SK-N-SH (cell line): ENCODE data around the gene TLL2. TPM values are rescaled to one million over a fixed set of nuclear protein-coding genes. Genes with fewer than 3 reads are reported as not detected.
A peak's percentile ranks its signal among the peaks of the same experiment; 100 is the strongest.

ENCODE experiments used
- CTCF ChIA-PET: fragments of 300-600, 350-600 bp; formaldehyde crosslinking; extraction: SDS; loops from one replicate; lab custom pipeline; 2021; lab: Yijun Ruan, JAX
- POLR2A ChIA-PET: fragments of 350-600 bp; sonication (Branson Sonifier 250); formaldehyde crosslinking; extraction: SDS; loops from one replicate; lab custom pipeline; 2020; ENCODE audit warnings: antibody characterized with exemption, inconsistent platforms; lab: Yijun Ruan, JAX
- DNase-seq: peaks from one replicate; pipeline ENCODE4 v3.0.0; 2012
- H2AFZ ChIP-seq: fragments of 200-600 bp; sonication (generic); 2 replicates; pipeline ENCODE4 v1.8.1; 2016; ENCODE audit warnings: antibody characterized with exemption, mild to moderate bottlenecking, low read depth
- H3F3A ChIP-seq: fragments of 200-600 bp; sonication (generic); replicated peaks from 2 replicates; pipeline ENCODE3; 2016; ENCODE audit warnings: antibody characterized with exemption, mild to moderate bottlenecking; ENCODE audit not compliant: insufficient read depth
- H3K27ac ChIP-seq, 2 experiments: fragments of 200-500 bp in 1 of 2; fragments of 200-600 bp in 1 of 2; sonication (Bioruptor generic) in 1 of 2; sonication (generic), shearing (Covaris generic) in 1 of 2; 2 replicates each; pipeline versions ENCODE4 v1.5.1 to v1.6.1; 2014 to 2016; ENCODE audit warnings: low read depth in 2 of 2, inconsistent platforms in 1 of 2, low read length in 1 of 2, mild to moderate bottlenecking in 1 of 2, mixed read lengths in 1 of 2
- H3K27me3 ChIP-seq: fragments of 200-600 bp; sonication (generic), shearing (Covaris generic); 2 replicates; pipeline ENCODE4 v1.6.1; 2016; ENCODE audit warnings: mixed run types; ENCODE audit not compliant: insufficient read depth
- H3K36me3 ChIP-seq, 2 experiments: fragments of 200-500 bp in 1 of 2; fragments of 200-600 bp in 1 of 2; sonication (Bioruptor generic) in 1 of 2; sonication (generic) in 1 of 2; replicated peaks in 1 of 2; 2 replicates each; pipeline versions ENCODE3 to v1.5.1; 2014 to 2016; ENCODE audit warnings: low read length in 1 of 2, mild to moderate bottlenecking in 1 of 2; ENCODE audit not compliant: insufficient read depth in 2 of 2, control insufficient read depth in 1 of 2
- H3K4me1 ChIP-seq, 2 experiments: fragments of 200-500 bp in 1 of 2; fragments of 200-600 bp in 1 of 2; sonication (Bioruptor generic) in 1 of 2; sonication (generic), shearing (Covaris generic) in 1 of 2; 2 replicates each; pipeline versions ENCODE4 v1.5.1 to v1.6.1; 2014 to 2016; ENCODE audit warnings: low read depth in 1 of 2, low read length in 1 of 2, mixed run types in 1 of 2; ENCODE audit not compliant: insufficient read depth in 2 of 2, control insufficient read depth in 1 of 2
- H3K4me2 ChIP-seq: fragments of 200-600 bp; sonication (generic), shearing (Covaris generic); 2 replicates; pipeline ENCODE4 v1.6.1; 2017; ENCODE audit warnings: mixed run types
- H3K4me3 ChIP-seq, 2 experiments: fragments of 200-500 bp in 1 of 2; fragments of 200-600 bp in 1 of 2; sonication (Bioruptor generic) in 1 of 2; sonication (generic), shearing (Covaris generic) in 1 of 2; 2 replicates each; pipeline versions ENCODE4 v1.5.1 to v1.8.1; 2014 to 2016; ENCODE audit warnings: low read depth in 2 of 2, inconsistent platforms in 1 of 2, low read length in 1 of 2, mild to moderate bottlenecking in 1 of 2, mixed read lengths in 1 of 2, moderate library complexity in 1 of 2
- H3K79me2 ChIP-seq: fragments of 200-600 bp; sonication (generic); 2 replicates; pipeline ENCODE4 v1.8.1; 2017; ENCODE audit warnings: mild to moderate bottlenecking; ENCODE audit not compliant: insufficient read depth
- H3K9ac ChIP-seq: fragments of 200-600 bp; sonication (generic); 2 replicates; pipeline ENCODE4 v1.6.1; 2017; ENCODE audit warnings: mixed run types
- H3K9me2 ChIP-seq: fragments of 200-600 bp; sonication (generic); 2 replicates; pipeline ENCODE4 v1.6.1; 2017; ENCODE audit warnings: mixed run types
- H3K9me3 ChIP-seq: fragments of 200-600 bp; sonication (generic); 2 replicates; pipeline ENCODE4 v1.6.1; 2017; ENCODE audit warnings: mixed run types, mild to moderate bottlenecking, moderate library complexity
- H4K20me1 ChIP-seq: fragments of 200-600 bp; sonication (generic); 2 replicates; pipeline ENCODE4 v1.6.1; 2017; ENCODE audit warnings: mild to moderate bottlenecking, mixed run types; ENCODE audit not compliant: insufficient read depth
- CHD2 ChIP-seq: fragments of 150-350 bp; IDR thresholded peaks from 2 replicates; pipeline ENCODE4 v1.6.1; 2018; ENCODE audit warnings: low read length; ENCODE audit not compliant: partially characterized antibody
- CTCF ChIP-seq: fragments of 200-600 bp; sonication (generic); IDR thresholded peaks from 2 replicates; pipeline ENCODE4 v1.6.1; 2017; ENCODE audit warnings: antibody characterized with exemption, mild to moderate bottlenecking, moderate library complexity
- ELF1 ChIP-seq: IDR thresholded peaks from 2 replicates; pipeline ENCODE4 v1.4.0; 2012
- EP300 ChIP-seq, 2 experiments: IDR thresholded peaks; 2 replicates each; pipeline versions ENCODE4 v1.4.0 to v1.6.1; 2012; ENCODE audit warnings: borderline replicate concordance in 1 of 2, low read depth in 1 of 2, low read length in 1 of 2
- FOSL2 ChIP-seq: IDR thresholded peaks from 2 replicates; pipeline ENCODE4 v1.4.0; 2012; ENCODE audit warnings: low read depth, mild to moderate bottlenecking, moderate library complexity, borderline replicate concordance
- FOXJ3 ChIP-seq: sonication (generic); formaldehyde crosslinking; IDR thresholded peaks from 2 replicates; pipeline ENCODE4 v1.5.1; 2020; ENCODE audit warnings: mild to moderate bottlenecking, missing genetic modification reagents
- FOXM1 ChIP-seq: IDR thresholded peaks from 2 replicates; pipeline ENCODE4 v1.4.0; 2012; ENCODE audit warnings: low read depth, mild to moderate bottlenecking
- GABPA ChIP-seq: IDR thresholded peaks from 2 replicates; pipeline ENCODE4 v1.4.0; 2012; ENCODE audit warnings: low read depth, mild to moderate bottlenecking
- MEF2A ChIP-seq: IDR thresholded peaks from 2 replicates; pipeline ENCODE4 v1.4.0; 2012; ENCODE audit warnings: low read depth, borderline replicate concordance
- MXI1 ChIP-seq: IDR thresholded peaks from 2 replicates; pipeline ENCODE4 v1.6.1; 2012; ENCODE audit warnings: mild to moderate bottlenecking, low read depth, low read length, improper control_type of control experiment
- NRF1 ChIP-seq: IDR thresholded peaks from 2 replicates; pipeline ENCODE4 v1.6.1; 2012; ENCODE audit warnings: low read depth, mild to moderate bottlenecking, low read length
- RAD21 ChIP-seq: IDR thresholded peaks from 2 replicates; pipeline ENCODE4 v1.6.1; 2012; ENCODE audit warnings: mild to moderate bottlenecking, low read length
- RCOR1 ChIP-seq: fragments of 150-350 bp; IDR thresholded peaks from 2 replicates; pipeline ENCODE4 v1.6.1; 2017; ENCODE audit warnings: antibody characterized with exemption, low read length
- RFX5 ChIP-seq: IDR thresholded peaks from 2 replicates; pipeline ENCODE4 v1.6.1; 2012; ENCODE audit warnings: mild to moderate bottlenecking, improper control_type of control experiment, low read length
- RXRA ChIP-seq: IDR thresholded peaks from 2 replicates; pipeline ENCODE4 v1.4.0; 2012; ENCODE audit warnings: low read depth, mild to moderate bottlenecking, borderline replicate concordance
- SIN3A ChIP-seq: IDR thresholded peaks from 2 replicates; pipeline ENCODE4 v1.6.1; 2012; ENCODE audit warnings: low read depth, mild to moderate bottlenecking, low read length, moderate library complexity, borderline replicate concordance
- SMC3 ChIP-seq: IDR thresholded peaks from 2 replicates; pipeline ENCODE4 v1.6.1; 2012; ENCODE audit warnings: low read depth, low read length, improper control_type of control experiment
- TCF12 ChIP-seq: IDR thresholded peaks from 2 replicates; pipeline ENCODE4 v1.4.0; 2012
- USF2 ChIP-seq: fragments of 150-350 bp; IDR thresholded peaks from 2 replicates; pipeline ENCODE4 v1.6.1; 2017; ENCODE audit warnings: antibody characterized with exemption, low read length, low read depth, borderline replicate concordance
- YY1 ChIP-seq: IDR thresholded peaks from 2 replicates; pipeline ENCODE4 v1.4.0; 2012; ENCODE audit warnings: low read depth, mild to moderate bottlenecking
- ZBTB33 ChIP-seq: IDR thresholded peaks from 2 replicates; pipeline ENCODE4 v1.4.0; 2012; ENCODE audit warnings: low read depth, borderline replicate concordance
- WGBS: methylation state at CpG from one replicate; pipeline ENCODE4 v1.1.6; 2017; ENCODE audit warnings: low lambda C conversion rate; 5-methylcytosine and 5-hydroxymethylcytosine counted together
- polyA plus RNA-seq, 3 experiments: library from polyadenylated mRNA; depleted of rRNA; stranded (reverse); fragments of >200 nt; gene quantifications; 2 replicates each; pipeline ENCODE4 v1.2.3, GENCODE V29; 2012
- TF ChIP-seq, protein P1 (sequence below): IDR thresholded peaks from 2 replicates; pipeline ENCODE4 v1.4.0; 2012; ENCODE audit warnings: low read depth, borderline replicate concordance
- TF ChIP-seq, protein P2 (sequence below): IDR thresholded peaks from 2 replicates; pipeline ENCODE4 v1.4.0; 2012; ENCODE audit warnings: low read depth

Gene TLL2
- polyA plus RNA-seq, 1 of the 3 experiments (the other 2 are of a cell fraction), result 0.36 TPM

- TF ChIP-seq CTCF (no peak), GABPA (no peak), RFX5 (no peak), YY1 (no peak), FOSL2 (no peak)
- TF ChIP-seq, all 33 proteins: peak for 0
These were observed 137.2 kb downstream of the TLL2 start (continued) for GRCh38 chr10:96376483-96376882.

- POLR2A ChIA-PET, result no interaction called here
- Histone ChIP-seq H3F3A (no peaks in the 10 kb centered on the region), H3K79me2 (no peaks in the 10 kb centered on the region)
These were observed 138.5 kb downstream of the TLL2 start for GRCh38 chr10:96374985-96375830.

More at GRCh38 chr10:96374985-96375830, 138.5 kb downstream of the TLL2 start:
- no peaks in the 10 kb centered on the region for H3K9me3 ChIP-seq
- H3K27me3 ChIP-seq, result no peaks in the 10 kb centered on the region
- peak overlapping the region; percentile 88 for H2AFZ ChIP-seq
- H3K27ac ChIP-seq, result no peak overlapping the region
- no peaks in the 10 kb centered on the region for H3K9me2 ChIP-seq
- H3K4me3 ChIP-seq, result peak overlapping the region; percentile 44 to 56
- TF ChIP-seq CHD2, result peak; percentile 57
- no peak for TF ChIP-seq FOXM1
- no peak for TF ChIP-seq GABPA
- peak; percentile 87 for TF ChIP-seq MXI1
- no peak for TF ChIP-seq MEF2A
- TF ChIP-seq SIN3A, result 0 out of 2 replicates have a peak, but pooled peaks have one; percentile 33
- peak; percentile 95 for TF ChIP-seq RAD21
- TF ChIP-seq NRF1, result no peak
- TF ChIP-seq, protein P1, sequence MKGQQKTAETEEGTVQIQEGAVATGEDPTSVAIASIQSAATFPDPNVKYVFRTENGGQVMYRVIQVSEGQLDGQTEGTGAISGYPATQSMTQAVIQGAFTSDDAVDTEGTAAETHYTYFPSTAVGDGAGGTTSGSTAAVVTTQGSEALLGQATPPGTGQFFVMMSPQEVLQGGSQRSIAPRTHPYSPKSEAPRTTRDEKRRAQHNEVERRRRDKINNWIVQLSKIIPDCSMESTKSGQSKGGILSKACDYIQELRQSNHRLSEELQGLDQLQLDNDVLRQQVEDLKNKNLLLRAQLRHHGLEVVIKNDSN, result no peak
- TF ChIP-seq FOXJ3 (CRISPR knock-in tag), result no peak
- peak; percentile 22; the same call in 1 of the 2 replicates for TF ChIP-seq RCOR1
- no peak for TF ChIP-seq EP300 (IDR thresholded peaks at IDR 0.05; ENCODE audit: borderline replicate concordance in 1 of 2, low read depth in 1 of 2, low read length in 1 of 2)
- peak; percentile 90 for TF ChIP-seq SMC3
- no peak for TF ChIP-seq RXRA
- TF ChIP-seq USF2, result no peak
- no peak for TF ChIP-seq TCF12
- no peak for TF ChIP-seq ZBTB33
- TF ChIP-seq YY1, result no peak
- TF ChIP-seq CTCF, result peak; percentile 90
- TF ChIP-seq ELF1, result no peak
- TF ChIP-seq, protein P2, sequence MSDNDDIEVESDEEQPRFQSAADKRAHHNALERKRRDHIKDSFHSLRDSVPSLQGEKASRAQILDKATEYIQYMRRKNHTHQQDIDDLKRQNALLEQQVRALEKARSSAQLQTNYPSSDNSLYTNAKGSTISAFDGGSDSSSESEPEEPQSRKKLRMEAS, result peak; percentile 90
- H3K9ac ChIP-seq, result no peak overlapping the region
- H3K4me2 ChIP-seq, result peak overlapping the region; percentile 81
- peak; percentile 94 for DNase-seq
- CTCF ChIA-PET, result interaction anchor here (0.5 to 6.0 kb wide), 70 partner anchors 10 to 913 kb away, joined by 3 to 103 read pairs (median 4); partner anchors contain the start of genes OPALIN, TLL2 and TM9SF3
- H3K36me3 ChIP-seq, result no peaks in the 10 kb centered on the region
- peaks cover 0 to 9% of the 10 kb centered on the region in 2 experiments; a peak in 1 of 4 replicates for H3K4me1 ChIP-seq
- WGBS, result 27% methylated on average over 17 of the region's 36 CpGs
- H4K20me1 ChIP-seq, result no peaks in the 10 kb centered on the region
